K562 (cell line): Measurements from ENCODE around the gene ANXA9. TPM values are rescaled to one million over a fixed set of nuclear protein-coding genes. Genes with fewer than 3 reads are reported as not detected.
A peak's percentile ranks its signal among the peaks of the same experiment; 100 is the strongest.

ENCODE experiments used
- BCOR ChIP-seq: fragments of 450-650 bp; IDR thresholded peaks from 2 replicates; pipeline ENCODE4 v1.6.1; 2016
- ELK3 ChIP-seq: fragments of 450-650 bp; formaldehyde crosslinking; IDR thresholded peaks from 2 replicates; pipeline ENCODE4 v1.4.0; 2020; ENCODE audit warnings: mild to moderate bottlenecking
- GATAD2B ChIP-seq: fragments of 450-650 bp; IDR thresholded peaks from 2 replicates; pipeline ENCODE4 v1.6.1; 2017; ENCODE audit warnings: mild to moderate bottlenecking, borderline replicate concordance
- MBD2 ChIP-seq: sonication (generic); IDR thresholded peaks from 2 replicates; pipeline ENCODE4 v1.6.1; 2016; ENCODE audit warnings: low read depth, borderline replicate concordance
- MEF2D ChIP-seq: conservative IDR thresholded peaks from 2 replicates; pipeline ENCODE4 v1.6.1; 2016; ENCODE audit warnings: low read depth, missing genetic modification characterization, missing compliant biosample characterization
- MYNN ChIP-seq, 2 experiments: sonication (generic); formaldehyde crosslinking in 1 of 2; IDR thresholded peaks; 2 replicates each; pipeline versions ENCODE4 v1.5.0 to v1.6.1; 2016 to 2020; ENCODE audit warnings: antibody characterized with exemption in 1 of 2, missing genetic modification reagents in 1 of 2
- NFIX ChIP-seq: fragments of 250-450 bp; sonication (Bioruptor Pico); IDR thresholded peaks from 2 replicates; pipeline ENCODE4 v1.4.0; 2020; ENCODE audit warnings: low read depth, mild to moderate bottlenecking, moderate library complexity
- NR2C1 ChIP-seq, 2 experiments: fragments of 450-650 bp; IDR thresholded peaks; 2 replicates each; pipeline ENCODE4 v1.6.1; 2017; ENCODE audit warnings: mild to moderate bottlenecking in 2 of 2, antibody characterized with exemption in 1 of 2, inconsistent platforms in 1 of 2, missing compliant biosample characterization in 1 of 2, missing genetic modification characterization in 1 of 2
- RBFOX2 ChIP-seq: fragments of 200-400 bp; formaldehyde crosslinking; IDR thresholded peaks from 2 replicates; pipeline ENCODE4 v1.6.1; 2017; ENCODE audit warnings: low read depth, mild to moderate bottlenecking, low read length, moderate library complexity
- SMAD2 ChIP-seq: fragments of 150-350 bp; IDR thresholded peaks from 2 replicates; pipeline ENCODE4 v1.6.1; 2014; ENCODE audit warnings: low read depth, mild to moderate bottlenecking, low read length
- TAL1 ChIP-seq: fragments of 450-650 bp; IDR thresholded peaks from 2 replicates; pipeline ENCODE4 v1.6.1; 2016; ENCODE audit warnings: mild to moderate bottlenecking
- TBP ChIP-seq: optimal IDR thresholded peaks from 2 replicates; pipeline ENCODE3; 2011; ENCODE audit warnings: low read depth, low read length, improper control_type of control experiment
- TRIM24 ChIP-seq, 2 experiments: fragments of 450-650 bp; IDR thresholded peaks; 2 replicates each; pipeline ENCODE4 v1.6.1; 2016
- ZNF184 ChIP-seq: sonication (generic); formaldehyde crosslinking; IDR thresholded peaks from 2 replicates; pipeline ENCODE4 v1.5.0; 2020; ENCODE audit warnings: missing genetic modification reagents
- ZNF354B ChIP-seq: fragments of 250-450 bp; sonication (Bioruptor Pico); IDR thresholded peaks from 2 replicates; pipeline ENCODE4 v1.4.0; 2020
- ZNF589 ChIP-seq: fragments of 200-800 bp; sonication (Bioruptor generic); IDR thresholded peaks from 2 replicates; pipeline ENCODE4 v1.6.1; 2016; ENCODE audit warnings: low read depth, missing genetic modification characterization, missing compliant biosample characterization
- polyA plus RNA-seq, 8 experiments: library from polyadenylated mRNA; depleted of rRNA in 4 of 8; stranded (reverse) in 5 of 8; unstranded in 3 of 8; fragments of >200 nt; fragmentation: Nextera tagmentation in 2 of 8; fragmentation: Illumina TruSeq in 1 of 8; extraction: Ambion mirVana in 2 of 8; extraction: Trizol in 1 of 8; gene quantifications; 2 replicates each; pipeline versions ENCODE4 v1.2.1 to v1.2.3, GENCODE V29; 2011 to 2014; ENCODE audit warnings: inconsistent platforms in 1 of 8, missing spikeins in 1 of 8
- total RNA-seq, 7 experiments: library from RNA; depleted of rRNA in 6 of 7; stranded (reverse); fragments of >200 nt in 6 of 7; fragmentation: Illumina TruSeq in 2 of 7; extraction: Trizol in 2 of 7; gene quantifications; 2 replicates each; pipeline versions ENCODE4 v1.2.1 to v1.2.3, GENCODE V29; 2011 to 2021; ENCODE audit warnings: low replicate concordance in 1 of 7
- TF ChIP-seq, protein P1 (sequence below): fragments of 150-350 bp; conservative IDR thresholded peaks from 2 replicates; pipeline ENCODE4 v1.6.1; 2014; ENCODE audit warnings: low read length

Gene ANXA9
- total and polyA plus RNA-seq, 9 of the 15 experiments (the other 6 are each of a cell fraction or from before 2014, with no cell fraction given): 0.24 to 1.6 (median 0.57) TPM

DNA sequence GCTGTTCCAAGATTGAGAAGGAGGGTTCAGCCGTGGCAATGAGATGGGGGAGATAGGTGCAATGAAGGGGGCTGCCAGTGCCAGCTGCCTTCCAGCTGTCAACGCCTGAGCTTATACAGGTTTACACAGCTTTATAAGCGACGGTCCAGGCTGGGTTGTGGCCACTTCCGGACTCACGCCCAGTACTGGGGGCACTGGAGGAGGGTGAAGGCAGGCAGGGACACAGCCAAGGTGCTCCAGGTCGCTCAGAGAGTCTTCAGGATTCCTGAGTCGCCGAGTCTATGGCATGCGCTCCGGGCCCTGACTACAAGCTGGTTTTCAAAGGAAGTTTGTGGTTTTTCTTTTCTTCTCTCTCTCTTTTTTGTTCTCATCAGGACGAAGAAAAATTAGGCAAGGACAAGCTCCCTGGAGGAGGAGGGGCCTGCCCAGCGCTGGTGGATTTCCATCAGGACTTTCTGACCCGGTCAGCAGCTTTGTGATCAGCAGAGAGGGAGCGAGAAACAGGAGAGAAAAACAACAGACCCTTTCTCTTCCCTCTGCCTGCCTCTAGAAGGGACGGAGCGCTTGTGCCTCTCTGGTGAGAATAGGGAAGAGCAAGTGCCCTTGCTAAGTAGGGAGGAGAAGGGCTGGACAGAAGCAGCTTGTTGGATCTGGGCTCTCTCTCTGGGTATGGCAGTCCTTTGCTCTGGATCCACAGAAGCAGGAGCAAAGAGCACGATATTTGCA, 24.4 kb downstream of the ANXA9 start, which contains the start of gene MINDY1 (continued):
- TF ChIP-seq SMAD2 (no peak), GATAD2B (0 out of 2 replicates have a peak, but pooled peaks have one; percentile 24), TBP (peak; percentile 64), MYNN (IDR thresholded peaks at IDR 0.05) (no peak), MYNN (CRISPR knock-in tag; IDR thresholded peaks at IDR 0.05) (no peak), ZNF354B (CRISPR knock-in tag) (no peak), ELK3 (no peak), TRIM24 (IDR thresholded peaks at IDR 0.05) (no peak), BCOR (no peak), MEF2D (tag) (no peak), NFIX (CRISPR knock-in tag) (no peak), ZNF589 (CRISPR knock-in tag) (0 out of 2 replicates have a peak, but pooled peaks have one; percentile 56), NR2C1 (IDR thresholded peaks at IDR 0.05) (no peak), NR2C1 (tag; IDR thresholded peaks at IDR 0.05) (no peak), TAL1 (no peak), RBFOX2 (peak; percentile 45; the same call in 1 of the 2 replicates), ZNF184 (CRISPR knock-in tag) (no peak), MBD2 (no peak)
- TF ChIP-seq, protein P1, sequence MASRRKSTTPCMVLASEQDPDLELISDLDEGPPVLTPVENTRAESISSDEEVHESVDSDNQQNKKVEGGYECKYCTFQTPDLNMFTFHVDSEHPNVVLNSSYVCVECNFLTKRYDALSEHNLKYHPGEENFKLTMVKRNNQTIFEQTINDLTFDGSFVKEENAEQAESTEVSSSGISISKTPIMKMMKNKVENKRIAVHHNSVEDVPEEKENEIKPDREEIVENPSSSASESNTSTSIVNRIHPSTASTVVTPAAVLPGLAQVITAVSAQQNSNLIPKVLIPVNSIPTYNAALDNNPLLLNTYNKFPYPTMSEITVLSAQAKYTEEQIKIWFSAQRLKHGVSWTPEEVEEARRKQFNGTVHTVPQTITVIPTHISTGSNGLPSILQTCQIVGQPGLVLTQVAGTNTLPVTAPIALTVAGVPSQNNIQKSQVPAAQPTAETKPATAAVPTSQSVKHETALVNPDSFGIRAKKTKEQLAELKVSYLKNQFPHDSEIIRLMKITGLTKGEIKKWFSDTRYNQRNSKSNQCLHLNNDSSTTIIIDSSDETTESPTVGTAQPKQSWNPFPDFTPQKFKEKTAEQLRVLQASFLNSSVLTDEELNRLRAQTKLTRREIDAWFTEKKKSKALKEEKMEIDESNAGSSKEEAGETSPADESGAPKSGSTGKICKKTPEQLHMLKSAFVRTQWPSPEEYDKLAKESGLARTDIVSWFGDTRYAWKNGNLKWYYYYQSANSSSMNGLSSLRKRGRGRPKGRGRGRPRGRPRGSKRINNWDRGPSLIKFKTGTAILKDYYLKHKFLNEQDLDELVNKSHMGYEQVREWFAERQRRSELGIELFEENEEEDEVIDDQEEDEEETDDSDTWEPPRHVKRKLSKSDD: no peak
